H1 (cell line): ENCODE data around the gene PIGS. TPM values are rescaled to one million over a fixed set of nuclear protein-coding genes. Genes with fewer than 3 reads are reported as not detected.

Experiments
- CTCF ChIA-PET: fragments of 300-600 bp; sonication (Branson Sonifier 250); formaldehyde crosslinking; loops from one replicate; lab custom pipeline; 2021; ENCODE audit not compliant: partially characterized antibody; lab: Charles Lee
- POLR2A ChIA-PET: fragments of 300-600 bp; sonication (Branson Sonifier 250); formaldehyde crosslinking; loops from one replicate; lab custom pipeline; 2021; ENCODE audit warnings: inconsistent platforms; ENCODE audit not compliant: partially characterized antibody; lab: Charles Lee
- DNase-seq, 2 experiments: peaks; one replicate each; pipeline versions ENCODE4 v3.0.0 to v3.0.0-alpha.2; 2010 to 2022; ENCODE audit warnings: low spot score in 2 of 2, low read depth in 1 of 2, mixed read lengths in 1 of 2
- FAIRE-seq: peaks from 2 replicates; lab custom pipeline; 2011; peaks lifted over from hg19 to GRCh38; lab: Jason Lieb, UNC
- H2AFZ ChIP-seq: 2 replicates; pipeline ENCODE4 v1.8.1; 2012; ENCODE audit warnings: low read length, inconsistent platforms
- H2AK5ac ChIP-seq: 2 replicates; pipeline ENCODE4 v1.6.1; 2013; ENCODE audit warnings: low read depth, low read length
- H2BK120ac ChIP-seq: replicated peaks from 2 replicates; pipeline ENCODE3; 2013; ENCODE audit warnings: low read depth, low read length, inconsistent platforms
- H2BK12ac ChIP-seq: 2 replicates; pipeline ENCODE4 v1.6.1; 2013; ENCODE audit warnings: low read depth, low read length
- H2BK15ac ChIP-seq: 2 replicates; pipeline ENCODE4 v1.6.1; 2013; ENCODE audit warnings: low read length
- H2BK20ac ChIP-seq: 2 replicates; pipeline ENCODE4 v1.6.1; 2013; ENCODE audit warnings: low read length
- H2BK5ac ChIP-seq: 2 replicates; pipeline ENCODE4 v1.6.1; 2013; ENCODE audit warnings: low read depth, low read length
- H3K14ac ChIP-seq: 2 replicates; pipeline ENCODE4 v1.6.1; 2013; ENCODE audit warnings: inconsistent platforms; ENCODE audit not compliant: insufficient read length
- H3K18ac ChIP-seq: 2 replicates; pipeline ENCODE4 v1.6.1; 2013; ENCODE audit warnings: low read length; ENCODE audit errors: extremely low read depth
- H3K23ac ChIP-seq: 2 replicates; pipeline ENCODE4 v1.6.1; 2013; ENCODE audit warnings: inconsistent platforms; ENCODE audit not compliant: insufficient read length
- H3K23me2 ChIP-seq: 2 replicates; pipeline ENCODE4 v1.6.1; 2013; ENCODE audit warnings: low read depth, low read length
- H3K27ac ChIP-seq: 2 replicates; pipeline ENCODE4 v1.6.1; 2011; ENCODE audit warnings: low read depth, low read length, inconsistent platforms
- H3K27me3 ChIP-seq, 4 experiments: replicated peaks in 1 of 4; 1 replicate in 1 of 4; 2 replicates in 3 of 4; pipeline versions ENCODE4 v1.6.1 to v1.8.1; 2011 to 2013; ENCODE audit warnings: low read length in 3 of 4, mild to moderate bottlenecking in 3 of 4, inconsistent platforms in 2 of 4, mixed read lengths in 2 of 4, moderate library complexity in 1 of 4; ENCODE audit not compliant: control insufficient read depth in 3 of 4, insufficient read depth in 3 of 4; ENCODE audit errors: extremely low read depth in 1 of 4
- H3K36me3 ChIP-seq, 4 experiments: 2 replicates each; pipeline versions ENCODE4 v1.6.1 to v1.8.1; 2011 to 2013; ENCODE audit warnings: mild to moderate bottlenecking in 4 of 4, low read length in 3 of 4, moderate library complexity in 2 of 4, control low read depth in 1 of 4, inconsistent platforms in 1 of 4; ENCODE audit not compliant: insufficient read depth in 4 of 4, control insufficient read depth in 2 of 4
- H3K4ac ChIP-seq: replicated peaks from 2 replicates; pipeline ENCODE3; 2013; ENCODE audit warnings: low read length, low read depth, mixed read lengths, inconsistent platforms; ENCODE audit not compliant: insufficient read length
- H3K4me1 ChIP-seq, 4 experiments: replicated peaks in 1 of 4; 1 replicate in 1 of 4; 2 replicates in 3 of 4; pipeline versions ENCODE4 v1.6.1 to v1.8.1; 2011 to 2013; ENCODE audit warnings: low read length in 3 of 4, inconsistent platforms in 2 of 4, mixed read lengths in 1 of 4; ENCODE audit not compliant: insufficient read depth in 4 of 4, control insufficient read depth in 3 of 4
- H3K4me2 ChIP-seq, 2 experiments: 2 replicates each; pipeline versions ENCODE4 v1.6.1 to v1.8.1; 2011 to 2013; ENCODE audit warnings: low read depth in 2 of 2, low read length in 2 of 2, control low read depth in 1 of 2, inconsistent platforms in 1 of 2, mild to moderate bottlenecking in 1 of 2; ENCODE audit not compliant: insufficient read depth in 1 of 2
- H3K4me3 ChIP-seq, 4 experiments: fragments of 200-600, 300-600 bp in 1 of 4; sonication (generic), shearing (Covaris generic), sonication (Bioruptor Twin) in 1 of 4; 2 replicates each; pipeline versions ENCODE4 v1.5.1 to v1.8.1; 2011 to 2016; ENCODE audit warnings: low read length in 4 of 4, low read depth in 3 of 4, control low read depth in 2 of 4, inconsistent platforms in 2 of 4, mild to moderate bottlenecking in 2 of 4, mixed read lengths in 1 of 4, moderate library complexity in 1 of 4; ENCODE audit not compliant: insufficient read depth in 2 of 4; ENCODE audit errors: extremely low read depth in 1 of 4
- H3K56ac ChIP-seq: replicated peaks from 2 replicates; pipeline ENCODE3; 2013; ENCODE audit warnings: low read depth, mild to moderate bottlenecking, mixed read lengths, low read length, inconsistent platforms; ENCODE audit not compliant: insufficient read length
- H3K79me1 ChIP-seq: 2 replicates; pipeline ENCODE4 v1.6.1; 2013; ENCODE audit warnings: low read depth, low read length, control low read depth
- H3K79me2 ChIP-seq, 2 experiments: 2 replicates each; pipeline versions ENCODE4 v1.6.1 to v1.8.1; 2012 to 2013; ENCODE audit warnings: low read length in 2 of 2, mild to moderate bottlenecking in 2 of 2, inconsistent platforms in 1 of 2; ENCODE audit not compliant: insufficient read depth in 2 of 2, control insufficient read depth in 1 of 2
- H3K9ac ChIP-seq, 4 experiments: replicated peaks in 1 of 4; 1 replicate in 1 of 4; 2 replicates in 3 of 4; pipeline versions ENCODE4 v1.6.1 to v1.8.1; 2011 to 2013; ENCODE audit warnings: low read depth in 3 of 4, low read length in 3 of 4, control low read depth in 2 of 4, mild to moderate bottlenecking in 2 of 4, moderate library complexity in 2 of 4, inconsistent platforms in 1 of 4; ENCODE audit errors: extremely low read depth in 1 of 4
- H3K9me3 ChIP-seq, 2 experiments: 2 replicates each; pipeline versions ENCODE4 v1.6.1 to v1.8.1; 2012 to 2013; ENCODE audit warnings: mild to moderate bottlenecking in 2 of 2, moderate library complexity in 2 of 2, control low read depth in 1 of 2, inconsistent platforms in 1 of 2, low read depth in 1 of 2, low read length in 1 of 2, mixed read lengths in 1 of 2; ENCODE audit not compliant: insufficient read depth in 2 of 2
- H4K20me1 ChIP-seq, 2 experiments: replicated peaks in 1 of 2; 2 replicates each; pipeline versions ENCODE3 to v1.8.1; 2011 to 2013; ENCODE audit warnings: inconsistent platforms in 2 of 2, low read length in 2 of 2, mild to moderate bottlenecking in 1 of 2; ENCODE audit not compliant: insufficient read depth in 2 of 2, control insufficient read depth in 1 of 2
- H4K5ac ChIP-seq: 2 replicates; pipeline ENCODE4 v1.6.1; 2013; ENCODE audit warnings: low read length, low read depth, mixed read lengths, inconsistent platforms; ENCODE audit not compliant: insufficient read length
- H4K8ac ChIP-seq: 2 replicates; pipeline ENCODE4 v1.8.0; 2013; ENCODE audit warnings: mild to moderate bottlenecking, moderate library complexity, low read length, inconsistent platforms; ENCODE audit not compliant: insufficient read depth; ENCODE audit errors: extremely low read depth
- H4K91ac ChIP-seq: replicated peaks from 2 replicates; pipeline ENCODE3; 2013; ENCODE audit warnings: low read length, mixed read lengths, inconsistent platforms; ENCODE audit not compliant: insufficient read length
- CTBP2 ChIP-seq: IDR thresholded peaks from 2 replicates; pipeline ENCODE4 v1.7.0; 2011; ENCODE audit warnings: borderline replicate concordance, mild to moderate bottlenecking, moderate library complexity, mixed read lengths, low read length; ENCODE audit not compliant: insufficient read depth, insufficient read length
- SIX5 ChIP-seq: IDR thresholded peaks from 2 replicates; pipeline ENCODE4 v1.6.1; 2011; ENCODE audit warnings: mild to moderate bottlenecking, low read depth, low read length
- WGBS, 2 experiments: shearing (Covaris generic) in 1 of 2; methylation state at CpG; one replicate each; pipeline versions ENCODE4 v1.1.6 to v1.1.7; 2013 to 2015; ENCODE audit warnings: low lambda C conversion rate in 2 of 2, mixed read lengths in 2 of 2, inconsistent platforms in 1 of 2, low coverage in 1 of 2, missing lambda C conversion rate in 1 of 2; ENCODE audit not compliant: insufficient replicate concordance in 2 of 2, insufficient coverage in 1 of 2, insufficient read length in 1 of 2; ENCODE audit errors: extremely low coverage in 1 of 2, missing lambda C conversion rate in 1 of 2; 5-methylcytosine and 5-hydroxymethylcytosine counted together
- polyA plus RNA-seq, 7 experiments: library from polyadenylated mRNA; depleted of rRNA in 3 of 7; stranded (reverse) in 5 of 7; unstranded in 2 of 7; fragments of >200 nt in 5 of 7; fragments of 200-250 nt in 2 of 7; gene quantifications; 1 replicate in 5 of 7; 2 replicates in 1 of 7; 4 replicates in 1 of 7; pipeline versions ENCODE4 v1.2.1 to v1.2.3, GENCODE V29; 2011 to 2013; ENCODE audit warnings: missing spikeins in 2 of 7, mixed read lengths in 2 of 7
- total RNA-seq: library from RNA; stranded (reverse); fragmentation: NEBNext Ultra II Directional; extraction: Animal tissue kit (Norgen Biotek cat#: 25700); gene quantifications from 2 replicates; pipeline ENCODE4 v1.2.1, GENCODE V29; 2021

PIGS gene
- total and polyA plus RNA-seq, 2 of the 8 experiments (the other 6 are each of a cell fraction or from before 2014, with no cell fraction given), result 44.3 to 50.6 TPM

DNA sequence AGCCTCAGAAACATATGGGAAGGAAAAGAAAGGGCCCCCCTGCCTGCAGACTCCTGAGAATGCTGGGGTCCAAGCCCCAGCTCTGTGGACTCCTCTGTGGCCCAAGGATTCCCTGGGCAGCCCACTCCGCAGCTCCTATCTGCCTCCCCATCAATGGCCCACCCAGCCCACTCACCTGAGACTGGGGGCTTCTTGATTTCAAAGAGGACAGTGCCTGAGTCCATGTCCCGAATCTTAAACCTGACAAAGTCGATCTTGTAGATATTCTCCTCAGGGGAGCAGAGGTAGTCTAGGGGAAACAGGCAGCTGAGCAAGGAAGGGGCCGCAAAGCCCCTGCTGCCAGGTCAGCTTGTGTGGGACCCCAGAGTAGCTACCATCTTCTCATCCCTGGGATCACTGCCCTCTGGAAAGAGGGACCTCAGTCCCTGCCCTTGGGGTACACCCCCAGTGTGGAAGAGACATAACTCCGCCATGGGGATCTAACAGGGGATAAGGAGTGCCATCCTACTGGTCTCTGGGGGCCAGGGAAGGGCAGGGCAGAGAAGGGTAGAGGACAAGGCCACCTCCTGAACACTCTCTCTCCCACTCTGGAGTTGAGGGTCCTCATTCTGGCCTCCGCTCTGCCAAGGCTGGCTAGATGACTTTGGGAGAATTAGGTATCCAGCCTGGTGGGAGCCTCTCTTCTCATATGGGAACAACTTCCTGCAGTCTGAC, 22.8 kb downstream of the PIGS start:
- TF ChIP-seq CTBP2, result peak; percentile 6
- TF ChIP-seq SIX5, result no peak

More for the DNA sequence above, 22.8 kb downstream of the PIGS start:
- no peak overlapping the region for H3K14ac ChIP-seq
- H3K23ac ChIP-seq, result no peak overlapping the region
- peaks cover 7% of the 10 kb centered on the region; the same call in 1 of the 2 replicates for H3K23me2 ChIP-seq
- no peak overlapping the region for H4K91ac ChIP-seq
- no peak overlapping the region for H4K5ac ChIP-seq
- no peak overlapping the region for H2BK15ac ChIP-seq
- H3K79me1 ChIP-seq, result peaks cover 7% of the 10 kb centered on the region
- no peak overlapping the region for H2BK120ac ChIP-seq
- H2BK12ac ChIP-seq, result no peak overlapping the region
- no peaks in the 10 kb centered on the region for H3K9me3 ChIP-seq
- H3K18ac ChIP-seq, result no peak overlapping the region
- 75% methylated on average over 6 of the region's 6 CpGs; no CpG with 5 or more reads in 1 of the 2 experiments for WGBS, 2 experiments
- CTCF ChIA-PET, result interaction anchor here (0.7 to 18.4 kb wide), 29 partner anchors 8 to 348 kb away, joined by 3 to 547 read pairs (median 4); partner anchors contain the start of genes ALDOC, FOXN1, PIGS and POLDIP2
- no peak for DNase-seq
- POLR2A ChIA-PET, result interaction anchor here (1.3 kb wide), 1 partner anchor 184 kb away, joined by 3 read pairs; no protein-coding TSS in a partner anchor
- H2BK20ac ChIP-seq, result no peak overlapping the region
- 0 out of 2 replicates have a peak overlapping the region, but pooled peaks have one; percentile 9 for H4K8ac ChIP-seq
- H2BK5ac ChIP-seq, result no peak overlapping the region
- no peak overlapping the region for H3K27ac ChIP-seq
- no peak overlapping the region for H3K9ac ChIP-seq
- peaks cover 2 to 12% of the 10 kb centered on the region in 2 experiments for H4K20me1 ChIP-seq
- no peaks in the 10 kb centered on the region; a peak in 1 of 7 replicates for H3K27me3 ChIP-seq
- no peak overlapping the region for H3K4me2 ChIP-seq
- no peak overlapping the region for H2AFZ ChIP-seq
- no peak for FAIRE-seq
- no peak overlapping the region for H3K56ac ChIP-seq
- peaks cover 0 to 9% (median 2%) of the 10 kb centered on the region in 4 experiments; a peak in 4 of 8 replicates for H3K36me3 ChIP-seq
- H3K4me3 ChIP-seq, result no peak overlapping the region
- peaks cover 0 to 10% of the 10 kb centered on the region in 2 experiments; a peak in 1 of 4 replicates for H3K79me2 ChIP-seq
- H3K4me1 ChIP-seq, result peaks cover 0 to 16% (median 7%) of the 10 kb centered on the region in 4 experiments; a peak in 5 of 7 replicates
- no peak overlapping the region for H2AK5ac ChIP-seq
- no peak overlapping the region for H3K4ac ChIP-seq
